NB4 (cell line): ENCODE results near the gene TOP3B.

Source experiments
- MYC ChIP-seq: IDR thresholded peaks from 2 replicates; pipeline ENCODE4 v1.6.1; 2011; ENCODE audit warnings: low read depth, low read length
- TF ChIP-seq, protein P1 (sequence below): IDR thresholded peaks from one replicate; pipeline ENCODE4 v1.5.1; 2012; ENCODE audit warnings: low read depth, low read length

DNA sequence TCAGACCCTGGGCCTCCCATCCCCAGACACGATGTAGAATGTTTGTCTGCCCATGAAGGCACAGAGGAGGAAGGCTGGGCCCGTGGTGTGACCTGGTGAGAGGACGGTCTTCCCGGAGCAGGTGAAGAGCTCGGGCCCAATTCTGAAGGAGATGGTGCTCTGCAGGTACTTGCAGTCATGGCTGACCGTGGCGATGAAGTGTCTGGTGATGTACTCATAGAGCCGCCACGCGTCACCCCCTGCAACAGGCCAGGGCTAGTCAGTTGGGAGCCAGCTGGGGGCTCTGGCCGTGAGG, 20.0 kb downstream of the TOP3B start:
- TF ChIP-seq, protein P1, sequence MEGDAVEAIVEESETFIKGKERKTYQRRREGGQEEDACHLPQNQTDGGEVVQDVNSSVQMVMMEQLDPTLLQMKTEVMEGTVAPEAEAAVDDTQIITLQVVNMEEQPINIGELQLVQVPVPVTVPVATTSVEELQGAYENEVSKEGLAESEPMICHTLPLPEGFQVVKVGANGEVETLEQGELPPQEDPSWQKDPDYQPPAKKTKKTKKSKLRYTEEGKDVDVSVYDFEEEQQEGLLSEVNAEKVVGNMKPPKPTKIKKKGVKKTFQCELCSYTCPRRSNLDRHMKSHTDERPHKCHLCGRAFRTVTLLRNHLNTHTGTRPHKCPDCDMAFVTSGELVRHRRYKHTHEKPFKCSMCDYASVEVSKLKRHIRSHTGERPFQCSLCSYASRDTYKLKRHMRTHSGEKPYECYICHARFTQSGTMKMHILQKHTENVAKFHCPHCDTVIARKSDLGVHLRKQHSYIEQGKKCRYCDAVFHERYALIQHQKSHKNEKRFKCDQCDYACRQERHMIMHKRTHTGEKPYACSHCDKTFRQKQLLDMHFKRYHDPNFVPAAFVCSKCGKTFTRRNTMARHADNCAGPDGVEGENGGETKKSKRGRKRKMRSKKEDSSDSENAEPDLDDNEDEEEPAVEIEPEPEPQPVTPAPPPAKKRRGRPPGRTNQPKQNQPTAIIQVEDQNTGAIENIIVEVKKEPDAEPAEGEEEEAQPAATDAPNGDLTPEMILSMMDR: no peak
- no peak for TF ChIP-seq MYC
